Stromal cell of bone marrow (primary cell): ENCODE data around the gene CCL25.
"Not testable (repeated sequence)": the region's sequence is repeated elsewhere in the genome, so short reads cannot be mapped to it uniquely, and the experiment has no call there.

Source experiments
- DNase-seq: peaks from one replicate; pipeline ENCODE4 v3.0.0-alpha.2; 2012; ENCODE audit warnings: low read depth

Gene CCL25

DNA sequence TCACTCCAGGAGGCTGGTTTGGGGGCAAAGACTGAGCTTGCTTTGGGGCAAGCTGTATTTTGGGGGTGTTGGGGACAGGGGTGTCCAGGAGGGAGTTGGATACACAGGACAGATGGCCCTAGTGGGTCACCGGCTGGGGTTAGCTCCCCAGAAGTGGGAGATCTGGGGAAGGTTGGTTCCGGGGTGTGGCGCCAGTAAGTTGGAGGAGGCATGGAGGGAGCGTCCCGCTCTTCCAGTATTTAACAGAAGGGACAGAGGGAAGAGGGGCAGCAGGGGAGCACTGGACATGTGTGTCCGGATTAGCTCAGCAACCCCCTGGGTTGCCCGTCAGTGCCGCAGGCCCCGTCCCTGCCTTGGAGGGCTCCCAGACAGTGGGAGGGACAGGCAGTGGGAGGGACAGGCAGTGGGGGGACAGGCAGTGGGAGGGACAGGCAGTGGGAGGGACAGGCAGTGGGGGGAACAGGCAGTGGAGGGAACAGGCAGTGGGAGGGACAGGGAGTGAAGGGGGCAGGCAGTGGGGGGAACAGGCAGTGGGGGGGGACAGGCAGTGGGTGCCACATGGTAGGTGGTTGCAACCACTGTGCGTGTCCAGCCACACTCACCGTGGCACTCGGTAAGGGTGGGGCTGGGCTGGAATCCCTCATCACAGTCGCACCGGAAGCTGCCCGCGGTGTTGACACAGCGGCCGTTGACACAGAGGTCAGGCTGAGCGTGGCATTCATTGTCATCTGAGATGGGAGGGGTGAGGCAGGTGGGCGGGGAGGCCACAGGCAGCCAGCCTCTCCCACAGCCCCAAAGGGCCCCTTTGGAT, 33.2 kb downstream of the CCL25 start:
- DNase-seq = no peak

DNA sequence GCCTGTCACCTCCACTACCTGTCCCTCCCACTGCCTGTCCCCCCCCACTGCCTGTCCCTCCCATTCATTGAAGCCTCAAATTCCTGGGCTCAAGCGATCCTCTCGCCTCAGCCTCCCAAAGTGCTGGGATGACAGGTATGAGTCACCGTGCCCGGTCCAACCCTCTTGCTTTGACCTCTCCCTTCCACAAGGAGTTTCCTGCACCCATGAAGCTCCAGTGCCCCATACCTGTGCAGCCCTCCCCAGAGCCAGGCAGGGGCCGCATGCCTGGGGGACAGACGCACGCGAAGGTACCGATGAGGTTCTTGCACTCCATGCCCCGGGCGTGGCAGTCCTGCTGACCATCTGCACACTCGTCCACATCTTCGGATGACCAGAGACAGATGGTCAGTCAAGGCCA, 34.3 kb downstream of the CCL25 start:
- no peak for DNase-seq

DNA sequence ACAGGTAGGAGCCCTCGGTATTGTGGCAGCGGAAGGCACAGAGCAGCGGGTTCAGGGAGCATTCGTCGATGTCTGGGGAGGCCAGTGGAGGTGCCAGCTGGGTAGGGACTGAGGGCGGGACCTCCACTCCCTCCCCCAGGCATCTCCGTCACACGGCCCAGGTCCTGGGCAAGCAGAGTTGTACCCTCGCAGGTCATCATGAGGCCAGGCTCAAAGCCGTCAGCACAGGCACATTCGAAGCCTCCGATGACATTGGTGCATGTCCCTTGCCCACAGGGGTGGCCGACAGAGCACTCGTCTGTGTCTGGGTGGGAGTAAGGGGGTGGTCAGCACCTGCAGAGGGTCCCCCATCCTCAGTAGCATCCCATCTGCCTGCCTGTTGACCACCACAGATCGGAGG, 35.3 kb downstream of the CCL25 start:
- no peak for DNase-seq

DNA sequence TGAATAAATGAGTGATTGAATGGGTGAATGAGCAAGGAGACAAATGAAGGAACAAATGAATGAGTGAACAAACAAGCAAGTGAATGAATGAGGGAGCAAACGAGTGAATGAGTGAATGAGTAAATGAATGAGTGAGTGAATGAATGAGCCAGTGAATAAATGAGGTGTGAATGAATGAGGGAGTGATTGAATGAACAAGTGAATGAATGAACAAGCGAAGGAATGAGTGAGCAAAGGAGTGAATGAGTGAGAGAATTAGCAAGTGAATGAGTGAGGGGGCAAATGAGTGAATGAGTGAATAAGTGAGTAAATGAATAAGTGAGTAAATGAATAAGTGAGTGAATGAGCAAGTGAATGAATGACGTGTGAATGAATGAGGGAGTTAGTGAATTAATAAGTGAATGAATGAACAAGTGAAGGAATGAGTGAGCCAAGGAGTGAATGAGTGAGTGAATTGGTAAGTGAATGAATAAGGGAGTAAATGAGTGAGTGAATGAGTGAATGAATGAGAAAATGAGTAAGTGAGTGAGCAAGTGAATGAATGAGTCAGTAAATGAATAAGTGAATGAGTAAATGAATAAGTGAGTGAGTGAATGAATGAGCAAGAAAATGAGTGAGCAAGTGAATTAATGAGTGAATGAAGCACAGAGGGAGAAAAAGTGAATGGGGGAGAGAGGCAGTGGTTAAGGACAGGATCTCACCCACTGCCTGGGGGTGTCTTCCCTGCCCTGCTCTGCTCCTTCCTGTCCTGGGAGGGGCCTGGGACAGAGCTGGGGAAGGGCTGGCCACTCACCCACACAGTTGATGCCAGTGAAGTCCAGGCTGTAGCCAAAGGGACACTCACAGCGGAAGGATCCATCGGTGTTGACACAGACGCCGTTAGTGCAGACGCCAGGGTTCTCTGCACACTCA, 36.4 kb downstream of the CCL25 start:
- no peak for DNase-seq

DNA sequence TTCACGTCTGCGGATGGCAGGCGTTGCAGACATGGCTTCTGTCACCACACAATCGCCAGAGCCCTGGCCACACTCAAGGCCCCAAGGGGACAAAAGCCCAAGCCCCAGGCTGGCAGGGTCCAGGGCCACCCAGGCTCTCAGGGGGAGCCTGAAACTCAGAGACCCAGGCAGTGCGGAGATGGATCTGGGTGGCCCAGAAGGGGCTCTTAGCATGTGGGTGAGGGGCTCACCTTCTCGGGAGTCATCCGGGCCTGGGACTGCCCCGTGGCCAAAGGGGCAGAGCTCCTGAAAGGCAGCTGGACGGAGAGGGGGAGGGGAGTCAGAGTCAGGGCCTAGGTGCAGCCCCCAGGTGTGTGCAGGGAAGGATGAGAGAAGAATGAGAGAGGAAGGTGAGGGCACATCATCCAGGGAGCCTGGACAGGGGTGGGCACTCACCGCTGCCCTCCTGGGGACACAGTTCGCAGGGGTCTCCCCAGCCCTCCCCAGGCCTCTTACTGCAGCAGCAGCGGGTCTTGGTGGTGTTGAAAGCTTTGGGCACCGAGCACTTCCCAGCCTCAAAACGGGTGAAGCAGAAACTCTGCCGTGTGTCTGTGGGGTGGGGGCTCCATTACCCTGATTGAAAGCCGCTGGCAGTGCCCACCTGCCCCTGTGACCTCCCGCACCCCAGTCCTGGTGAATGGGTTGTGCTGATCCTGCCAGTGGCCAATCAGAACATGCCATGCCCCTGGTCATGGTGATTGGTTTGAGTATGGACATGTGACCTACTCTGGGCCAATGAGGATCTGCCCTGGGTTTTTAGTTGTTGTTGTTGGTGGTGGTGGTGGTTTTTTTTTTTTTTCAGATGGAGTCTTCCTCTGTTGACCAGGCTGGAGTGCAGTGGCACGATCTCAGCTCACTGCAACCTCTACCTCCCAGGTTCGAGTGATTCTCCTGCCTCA, 37.4 kb downstream of the CCL25 start:
- DNase-seq = no peak

DNA sequence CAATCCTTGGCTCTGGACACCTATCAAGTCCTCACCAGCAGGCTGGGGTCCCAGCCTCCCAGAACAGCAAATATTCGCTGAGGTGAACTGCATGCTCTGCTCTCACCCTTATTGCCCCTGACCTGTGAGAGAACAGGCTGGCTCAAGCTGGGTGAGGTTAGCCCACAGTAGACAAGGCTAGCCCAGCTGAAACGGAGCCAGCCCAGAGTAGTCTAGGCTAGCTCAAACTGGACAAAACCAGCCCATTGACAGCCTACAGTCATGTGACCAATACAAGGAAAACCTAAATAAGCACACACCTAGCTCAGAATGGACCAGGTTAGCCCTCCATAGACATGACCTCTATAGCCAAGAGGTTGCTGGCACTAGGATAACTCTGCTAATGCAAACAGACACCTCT, 38.4 kb downstream of the CCL25 start:
- no peak for DNase-seq

DNA sequence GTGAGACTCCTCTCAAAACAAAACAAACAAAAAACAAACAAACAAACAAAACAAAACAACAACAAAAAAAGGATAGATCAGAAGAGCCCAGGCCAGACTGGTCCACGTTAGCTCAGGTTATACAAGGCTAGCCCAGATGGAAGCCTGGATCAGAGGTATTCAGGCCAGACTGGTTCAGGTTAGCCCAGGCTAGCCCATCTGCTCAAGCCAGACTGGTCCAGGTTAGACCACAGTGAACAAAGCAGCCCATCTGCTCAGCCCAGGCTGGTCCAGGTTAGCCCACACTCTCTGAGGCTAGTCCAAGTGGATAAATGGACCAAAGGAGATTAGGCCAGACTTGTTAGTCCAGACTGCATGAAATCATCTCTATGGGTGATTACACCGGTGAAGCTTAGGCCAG, 41.2 kb downstream of the CCL25 start:
- no peak for DNase-seq

DNA sequence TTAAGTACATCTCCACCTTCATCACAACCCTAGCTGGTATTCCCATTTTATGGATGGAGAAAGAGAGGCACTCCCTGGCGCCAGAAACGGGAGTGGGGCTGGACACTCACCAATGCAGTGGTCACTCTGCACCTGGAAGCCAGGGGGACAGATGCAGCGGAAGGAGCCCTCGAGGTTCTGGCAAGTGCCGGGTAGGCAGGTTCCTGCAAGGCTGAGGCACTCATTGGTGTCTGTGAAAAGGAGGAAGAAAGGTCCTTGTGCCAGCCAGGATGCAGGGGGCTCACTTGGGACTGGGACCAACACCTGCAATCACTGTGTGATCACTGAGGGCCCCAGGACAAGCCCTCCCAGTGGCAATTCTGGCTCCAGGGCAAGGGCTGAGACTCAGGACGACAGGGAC, 41.8 kb downstream of the CCL25 start:
- DNase-seq = no peak

DNA sequence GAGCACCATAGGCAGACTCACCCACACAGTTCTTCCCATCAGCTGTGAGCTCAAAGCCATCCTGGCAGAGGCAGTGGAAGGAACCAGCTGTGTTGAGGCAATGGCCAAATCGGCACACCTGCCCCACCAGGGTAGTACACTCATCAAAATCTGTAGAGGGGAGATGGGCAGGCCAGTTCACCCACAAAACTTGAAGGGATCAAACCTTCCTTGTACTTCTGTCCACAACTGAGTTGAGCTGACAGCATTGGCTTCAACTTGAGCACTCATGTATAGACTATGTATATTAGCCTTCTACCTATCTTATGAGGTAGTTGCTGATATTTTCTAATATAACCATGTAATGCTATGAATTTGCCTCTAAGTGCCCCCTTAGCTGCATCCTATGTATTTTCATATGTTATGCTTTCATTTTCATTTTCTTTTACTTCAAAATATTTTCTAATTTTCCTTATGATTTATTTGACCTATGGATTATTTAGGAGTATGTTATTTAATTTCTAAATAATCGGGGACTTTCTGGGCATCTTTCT, 42.9 kb downstream of the CCL25 start:
- DNase-seq = no peak

DNA sequence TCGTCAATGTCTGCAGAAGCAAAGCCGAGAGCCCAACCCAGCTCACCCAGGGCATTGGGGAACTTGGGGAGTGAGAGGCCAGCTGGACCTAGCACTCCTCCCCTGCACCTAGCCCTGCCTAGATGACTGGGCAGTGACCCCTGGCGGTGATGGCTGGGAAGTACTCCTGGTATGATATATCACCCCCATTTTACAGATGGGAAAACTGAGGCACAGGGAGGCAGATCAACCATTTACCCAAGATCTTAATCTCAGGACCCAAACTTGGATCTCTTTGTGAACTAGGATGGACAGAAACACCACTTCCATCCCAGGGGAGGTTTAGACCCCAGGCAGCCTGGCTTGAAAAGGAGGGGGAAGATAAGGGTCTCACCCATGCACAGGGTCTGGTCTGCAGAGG, 43.5 kb downstream of the CCL25 start:
- DNase-seq = no peak

DNA sequence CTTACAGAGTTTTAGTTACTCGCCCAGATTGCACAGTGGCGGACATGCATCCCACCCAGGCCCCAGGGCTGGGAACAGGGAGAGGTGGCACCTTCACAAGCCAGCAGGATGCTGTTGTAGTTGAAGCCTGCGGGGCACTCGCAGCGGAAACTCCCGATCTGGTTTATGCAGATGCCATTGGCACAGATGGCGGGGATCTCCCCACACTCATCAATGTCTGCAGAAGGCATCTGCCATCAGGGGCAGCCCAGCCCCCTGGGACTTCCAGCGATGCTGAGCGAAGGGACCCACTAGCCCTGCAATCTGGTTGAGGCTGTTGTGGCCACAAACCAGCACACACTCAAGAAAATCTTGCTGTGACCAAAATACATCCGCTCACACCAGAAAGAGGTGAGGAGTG, 44.6 kb downstream of the CCL25 start:
- no peak for DNase-seq

DNA sequence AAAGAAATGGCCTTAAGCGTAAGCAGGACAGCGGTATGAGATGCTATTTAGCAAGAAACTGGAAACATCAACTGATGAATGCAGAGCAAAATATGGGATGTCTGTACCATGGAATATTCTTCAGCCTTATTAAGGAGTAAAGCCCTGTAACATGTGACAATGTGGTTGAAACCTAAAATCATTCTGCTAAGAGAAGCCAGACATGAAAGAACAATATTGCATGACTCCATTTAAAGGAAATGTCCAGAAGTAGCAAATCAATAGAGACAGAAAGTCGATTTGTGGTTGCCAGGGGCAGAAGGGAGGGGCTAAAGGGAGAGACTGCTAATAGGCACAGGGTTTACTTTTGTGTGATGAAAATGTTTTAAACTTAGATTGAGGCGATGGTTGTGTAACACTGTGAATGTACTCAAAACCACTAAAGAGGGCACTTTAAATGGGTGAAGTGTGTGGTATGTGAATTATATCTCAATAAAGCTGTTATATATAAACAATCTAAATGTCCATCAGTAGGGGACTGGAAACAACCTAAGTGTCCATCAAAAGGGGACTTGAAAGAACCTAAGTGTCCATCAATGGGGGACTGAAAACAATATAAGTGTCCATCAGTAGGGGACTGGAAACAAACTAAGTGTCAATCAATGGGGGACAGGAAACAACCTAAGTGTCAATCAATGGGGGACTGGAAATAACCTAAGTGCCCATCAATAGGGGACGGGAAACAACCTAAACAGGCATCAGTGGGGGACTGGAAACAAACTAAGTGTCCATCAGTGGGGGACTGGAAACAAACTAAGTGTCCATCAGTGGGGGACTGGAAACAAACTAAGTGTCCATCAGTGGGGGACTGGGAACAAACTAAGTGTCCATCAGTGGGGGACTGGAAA, 45.4 kb downstream of the CCL25 start:
- DNase-seq = no peak

DNA sequence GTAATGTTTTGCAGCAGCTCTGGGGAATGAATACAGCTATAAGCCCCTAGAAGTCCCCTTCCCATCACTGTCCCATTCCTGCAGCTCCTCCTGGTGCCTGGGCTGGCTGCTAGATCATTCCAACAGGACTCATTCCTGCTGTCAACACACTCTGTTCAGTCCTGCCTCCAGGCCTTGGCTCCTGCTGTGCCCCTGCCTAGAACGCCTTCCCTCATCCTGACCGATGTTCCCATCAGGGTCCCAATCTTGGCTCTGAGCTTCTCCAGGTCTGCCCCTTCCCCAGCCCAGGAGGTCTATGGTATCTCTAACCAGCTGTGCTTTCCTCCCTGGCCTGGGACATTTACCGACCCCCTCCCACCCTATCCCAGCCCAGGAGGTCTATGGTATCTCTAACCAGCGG, 48.8 kb downstream of the CCL25 start:
- no peak for DNase-seq

DNA sequence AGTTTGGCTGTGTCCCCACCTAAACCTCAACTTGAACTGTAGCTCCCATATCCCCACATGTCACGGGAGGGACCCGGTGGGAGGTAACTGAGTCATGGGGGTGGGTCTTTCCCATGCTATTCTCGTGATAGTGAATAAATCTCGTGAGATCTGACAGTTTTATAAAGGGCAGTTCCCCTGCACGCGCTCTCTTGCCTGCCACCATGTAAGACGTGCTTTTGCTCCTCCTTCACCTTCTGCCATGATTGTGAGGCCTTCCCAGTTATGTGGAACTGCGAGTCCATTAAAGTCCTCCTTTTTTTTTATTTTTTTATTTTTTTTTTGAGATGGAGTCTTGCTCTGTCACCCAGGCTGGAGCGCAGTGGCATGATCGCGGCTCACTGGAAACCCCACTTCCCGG, 49.4 kb downstream of the CCL25 start:
- not testable (repeated sequence) for DNase-seq

DNA sequence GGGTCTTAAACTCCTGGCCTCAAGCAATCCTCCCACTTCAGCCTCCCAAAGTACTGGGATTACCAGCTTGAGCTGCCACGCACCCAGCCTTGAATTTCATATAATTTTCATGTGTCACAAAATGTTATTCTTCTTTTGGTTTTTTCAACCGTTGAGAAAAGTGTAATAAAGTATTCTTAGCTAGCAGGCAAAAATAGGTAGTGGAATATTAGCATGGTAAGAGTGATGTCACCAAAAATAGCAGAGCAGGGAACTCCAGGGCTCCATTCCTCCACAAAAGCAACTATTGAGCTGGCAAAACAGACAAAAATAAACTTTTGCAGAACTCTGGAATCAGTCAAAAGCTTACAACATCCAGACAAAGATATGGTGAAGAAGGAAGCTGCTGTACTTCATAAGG, 52.9 kb downstream of the CCL25 start:
- DNase-seq = no peak

DNA sequence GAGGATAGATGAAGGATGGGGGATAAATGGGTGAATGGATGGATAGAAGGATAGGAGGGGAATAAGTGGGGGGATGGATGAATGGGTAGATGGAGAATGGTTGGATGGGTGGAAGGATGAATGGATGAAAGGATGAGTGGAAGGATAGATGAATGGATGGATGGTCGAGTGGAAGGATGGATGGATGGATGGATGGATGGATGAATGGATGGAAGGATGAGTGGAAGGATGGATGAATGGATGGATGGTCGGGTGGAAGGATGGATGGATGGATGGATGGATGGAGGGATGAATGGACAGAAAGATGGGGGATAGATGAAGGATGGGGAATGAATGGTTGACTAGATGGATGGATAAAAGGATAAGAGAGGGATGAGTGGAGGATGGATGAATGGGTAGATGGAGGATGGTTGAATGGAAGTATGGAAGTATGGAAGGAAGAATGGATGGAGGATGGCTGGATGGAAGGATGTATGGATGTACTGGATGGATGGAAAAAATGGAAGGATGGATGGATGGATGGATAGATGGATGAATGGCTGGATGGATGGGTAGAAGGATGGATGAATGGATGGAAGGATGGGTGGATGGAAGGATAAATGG, 54.8 kb downstream of the CCL25 start:
- DNase-seq = no peak

DNA sequence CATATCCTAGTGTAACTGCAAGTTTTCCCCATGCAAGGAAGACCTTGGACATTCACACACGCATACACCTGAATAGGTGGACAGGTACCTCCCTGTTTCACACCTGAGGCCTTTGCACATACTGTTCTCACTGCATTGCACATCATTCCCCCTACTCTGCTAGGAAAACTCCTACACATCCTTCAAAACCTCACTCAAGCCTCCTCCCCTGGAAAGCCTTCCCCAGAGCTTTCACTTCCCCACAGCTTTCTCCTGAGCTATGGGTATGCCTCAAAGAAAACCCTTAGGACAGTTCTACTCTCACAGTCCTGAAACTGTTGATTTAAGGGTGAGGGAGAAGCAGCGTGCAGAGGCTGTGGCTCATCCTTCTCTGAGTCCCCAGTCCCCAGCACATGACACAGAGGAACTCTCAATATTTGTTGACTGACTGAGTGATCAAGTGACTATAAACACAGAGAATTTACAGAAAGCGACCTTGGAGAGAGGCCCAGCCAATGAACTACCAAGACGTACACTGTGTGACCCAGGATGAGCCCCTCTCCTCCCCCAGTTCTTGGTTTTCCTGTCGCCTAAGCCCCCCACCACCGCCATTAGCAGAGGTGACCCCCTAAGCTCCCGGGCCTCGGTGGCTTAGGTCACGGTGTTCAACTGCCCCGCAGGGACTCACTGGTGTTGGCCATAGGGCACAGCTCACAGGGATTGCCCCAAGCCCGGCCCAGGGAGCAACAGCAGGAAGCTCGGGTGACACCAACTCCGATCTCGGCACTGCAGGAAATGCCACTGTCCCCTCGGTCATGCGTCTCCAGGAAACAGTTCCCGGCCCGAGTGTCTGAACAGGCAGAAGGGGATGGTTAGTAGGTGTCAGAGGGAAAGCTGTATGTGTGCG, 56.2 kb downstream of the CCL25 start:
- DNase-seq = no peak

DNA sequence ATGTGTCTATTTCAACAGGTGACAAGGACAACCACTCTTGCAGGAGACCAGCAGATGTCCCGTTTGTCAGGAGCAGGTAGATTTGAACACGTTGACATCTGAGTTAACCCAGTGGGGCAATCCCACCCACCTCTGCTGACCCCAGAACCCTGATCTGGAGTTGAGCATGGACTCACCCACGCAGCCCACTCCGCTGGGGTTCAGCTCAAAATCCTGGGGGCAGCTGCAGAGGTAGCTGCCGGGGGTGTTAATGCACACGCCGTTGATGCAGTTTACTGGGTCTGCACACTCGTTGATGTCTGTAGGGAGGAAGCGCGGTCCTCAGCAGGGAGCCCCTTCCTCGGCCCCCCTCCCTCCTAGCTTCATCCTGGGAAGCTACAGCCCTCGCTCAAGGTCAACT, 56.9 kb downstream of the CCL25 start:
- DNase-seq = no peak

DNA sequence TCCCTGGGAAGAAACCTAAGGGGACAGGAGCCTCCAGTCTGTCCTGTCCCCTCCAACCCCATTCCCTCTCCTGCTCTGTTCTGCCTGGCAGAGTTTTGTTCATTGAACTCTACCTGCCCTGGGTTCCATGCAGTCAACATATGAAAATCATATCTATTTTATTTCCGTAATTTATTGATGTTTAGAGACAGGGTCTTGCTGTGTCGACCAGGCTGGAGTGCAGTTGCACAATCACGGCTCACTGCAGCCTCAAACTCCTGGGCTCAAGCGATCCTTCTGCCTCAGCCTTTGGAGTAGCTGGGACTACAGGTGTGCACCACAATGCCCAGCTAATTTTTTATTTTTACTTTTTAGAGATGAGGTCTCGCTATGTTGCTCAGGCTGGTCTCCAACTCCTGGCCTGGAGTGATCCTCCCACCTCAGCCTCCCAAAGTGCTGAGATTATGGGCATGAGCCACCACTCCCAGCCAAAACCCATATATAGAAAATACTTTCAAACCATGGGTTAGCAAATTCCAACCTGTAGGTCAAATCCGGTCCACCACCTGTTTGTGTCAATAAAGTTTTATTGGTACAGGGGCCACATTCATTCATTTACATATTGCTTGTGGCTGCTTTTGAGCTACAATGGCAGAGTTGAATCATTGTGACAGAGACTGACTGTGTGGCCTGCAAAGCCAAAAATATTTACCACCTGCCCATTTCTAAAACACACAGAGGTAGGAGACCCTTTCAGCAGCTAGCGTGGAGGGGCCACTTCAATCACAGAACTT, 57.5 kb downstream of the CCL25 start:
- DNase-seq = no peak
